Natural killer cell (primary cell): ENCODE measurements around the gene MYL1. TPM values are rescaled to one million over a fixed set of nuclear protein-coding genes. Genes with fewer than 3 reads are reported as not detected.

Experiments used
- ATAC-seq, 3 donors: fragments of 150-1000 bp in 2 of 3; fragments of 200-7000 bp in 1 of 3; cut with Tn5 transposase; 1 replicate in 1 of 3; 2 replicates in 2 of 3; pipeline ENCODE4 v1.10.0; 2021; ENCODE audit warnings: mild to moderate bottlenecking in 2 of 3, moderate library complexity in 2 of 3
- DNase-seq, 2 donors: peaks; one replicate each; pipeline versions ENCODE4 v3.0.0 to v3.0.0-alpha.2; 2013 to 2021; ENCODE audit warnings: mixed read lengths in 1 of 2
- H3K27ac ChIP-seq: one replicate; pipeline ENCODE4 v1.5.1; 2013; ENCODE audit warnings: mild to moderate bottlenecking, low read length
- H3K27me3 ChIP-seq: one replicate; pipeline ENCODE4 v1.6.1; 2013; ENCODE audit warnings: low read length; ENCODE audit not compliant: control insufficient read depth, insufficient read depth
- H3K36me3 ChIP-seq: one replicate; pipeline ENCODE4 v1.6.1; 2013; ENCODE audit warnings: low read length; ENCODE audit not compliant: control insufficient read depth, insufficient read depth
- H3K4me1 ChIP-seq: one replicate; pipeline ENCODE4 v1.6.1; 2013; ENCODE audit warnings: low read length; ENCODE audit not compliant: control insufficient read depth, insufficient read depth
- H3K4me3 ChIP-seq: one replicate; pipeline ENCODE4 v1.5.1; 2013; ENCODE audit warnings: low read length
- H3K9me3 ChIP-seq: one replicate; pipeline ENCODE4 v1.6.1; 2013; ENCODE audit warnings: low read length; ENCODE audit not compliant: control insufficient read depth, insufficient read depth
- H3K27ac Mint-ChIP-seq, 2 donors: one replicate each; pipeline ENCODE4 v1.8.0; 2022; ENCODE audit warnings: mild to moderate bottlenecking in 2 of 2, mixed read lengths in 2 of 2, moderate library complexity in 1 of 2
- H3K27me3 Mint-ChIP-seq, 2 donors: one replicate each; pipeline ENCODE4 v1.8.0; 2022; ENCODE audit warnings: low read depth in 2 of 2, mixed read lengths in 2 of 2
- H3K36me3 Mint-ChIP-seq: one replicate; pipeline ENCODE4 v1.8.0; 2022; ENCODE audit warnings: mixed read lengths
- H3K4me1 Mint-ChIP-seq, 2 donors: one replicate each; pipeline ENCODE4 v1.8.0; 2022; ENCODE audit warnings: mixed read lengths in 2 of 2
- H3K4me3 Mint-ChIP-seq: one replicate; pipeline ENCODE4 v1.8.0; 2022; ENCODE audit warnings: mild to moderate bottlenecking, moderate library complexity, mixed read lengths
- H3K9me3 Mint-ChIP-seq, 2 donors: one replicate each; pipeline ENCODE4 v1.8.0; 2022; ENCODE audit warnings: mixed read lengths in 2 of 2
- CTCF ChIP-seq: fragments of 200-600 bp; IDR thresholded peaks from one replicate; pipeline ENCODE4 v1.8.0; 2022; ENCODE audit warnings: antibody characterized with exemption
- WGBS: methylation state at CpG from one replicate; pipeline ENCODE4 v1.1.7; 2013; ENCODE audit warnings: missing lambda C conversion rate; ENCODE audit not compliant: insufficient coverage; 5-methylcytosine and 5-hydroxymethylcytosine counted together
- intact Hi-C: fragments of 100-400 bp; cut with micrococcal nuclease; formaldehyde crosslinking; loops from one replicate; pipeline ENCODE4 v1.14.2; 2022
- total RNA-seq, 4 donors: library from RNA; stranded (reverse); fragments of 120-200 nt in 1 of 4; gene quantifications; one replicate each; pipeline versions ENCODE4 v1.2.3 to v1.2.4, GENCODE V29; 2013 to 2022

Gene MYL1
- total RNA-seq, 3 donors from 2014 or later (not counting 1 experiment from before 2014, with no cell fraction given) = not detected

GRCh38 chr2:210259687-210260086 is 55.3 kb downstream of the MYL1 start:
- no peaks in the 10 kb centered on the region for H3K36me3 ChIP-seq
- H3K4me1 ChIP-seq = no peaks in the 10 kb centered on the region
- ATAC-seq (no peak), DNase-seq (no peak)
- no peak overlapping the region for H3K4me3 ChIP-seq
- no peak for TF ChIP-seq CTCF
- no peaks in the 10 kb centered on the region for H3K27me3 ChIP-seq
- Mint-ChIP-seq H3K4me1 (no peaks in the 10 kb centered on the region), H3K27me3 (no peaks in the 10 kb centered on the region), H3K4me3 (no peak overlapping the region), H3K9me3 (no peaks in the 10 kb centered on the region), H3K36me3 (no peaks in the 10 kb centered on the region), H3K27ac (no peak overlapping the region)
- intact Hi-C loops = no loop called here
- H3K27ac ChIP-seq = no peak overlapping the region
- H3K9me3 ChIP-seq = peaks cover 2% of the 10 kb centered on the region

DNA sequence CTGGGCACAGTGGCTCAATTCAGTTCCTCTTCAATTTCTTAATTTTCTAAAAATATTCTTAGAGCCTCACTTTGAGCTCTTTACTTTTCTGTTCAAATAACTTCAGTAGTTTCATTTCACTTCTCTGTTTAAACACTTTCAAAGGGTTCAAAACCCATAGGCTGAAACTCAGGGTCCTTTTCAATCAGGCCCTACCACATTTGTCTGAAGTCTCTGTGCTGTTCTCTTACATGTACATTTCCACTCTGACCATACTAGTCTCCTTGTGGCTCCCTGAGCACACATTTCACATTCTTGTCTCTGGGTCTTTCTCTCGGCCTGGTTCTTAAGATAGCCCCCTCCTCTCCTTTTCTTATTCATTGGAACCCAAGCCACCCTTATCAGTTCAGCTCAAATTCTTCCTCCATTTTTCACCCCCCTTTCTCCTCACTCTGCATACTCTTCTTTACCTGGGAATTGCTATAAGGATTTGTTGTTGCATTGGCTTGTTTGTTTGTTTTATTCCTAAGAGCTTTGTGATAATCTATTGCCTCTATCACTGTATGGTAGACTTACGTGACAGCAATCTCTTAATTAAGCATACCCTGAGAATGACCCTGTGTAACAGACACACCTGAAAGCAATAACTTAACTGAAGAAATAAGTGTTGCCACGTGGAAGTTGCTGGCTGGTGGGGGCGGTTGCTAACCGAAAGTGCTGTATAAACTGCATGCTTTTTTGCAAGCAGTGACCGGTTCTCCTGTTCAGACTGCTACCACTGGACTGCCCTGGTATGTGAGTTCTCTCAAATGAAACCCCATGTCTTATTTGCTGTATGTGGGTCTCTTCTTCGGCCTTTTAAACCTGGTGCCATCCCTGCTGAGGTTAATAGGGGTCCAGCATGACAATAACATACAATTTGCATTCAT is 62.0 kb downstream of the MYL1 start:
- Mint-ChIP-seq H3K36me3 (no peaks in the 10 kb centered on the region), H3K27me3 (no peaks in the 10 kb centered on the region), H3K9me3 (no peaks in the 10 kb centered on the region), H3K4me1 (no peaks in the 10 kb centered on the region), H3K27ac (no peak overlapping the region), H3K4me3 (no peak overlapping the region)
- intact Hi-C loops = no loop called here
- ATAC-seq (no peak), DNase-seq (no peak)
- no peaks in the 10 kb centered on the region for H3K4me1 ChIP-seq
- H3K27ac ChIP-seq = no peak overlapping the region
- H3K27me3 ChIP-seq = no peaks in the 10 kb centered on the region
- no peak overlapping the region for H3K4me3 ChIP-seq
- TF ChIP-seq CTCF = no peak
- H3K36me3 ChIP-seq = no peaks in the 10 kb centered on the region
- H3K9me3 ChIP-seq = no peaks in the 10 kb centered on the region
- WGBS = 80% methylated on average over 7 of the region's 7 CpGs

DNA sequence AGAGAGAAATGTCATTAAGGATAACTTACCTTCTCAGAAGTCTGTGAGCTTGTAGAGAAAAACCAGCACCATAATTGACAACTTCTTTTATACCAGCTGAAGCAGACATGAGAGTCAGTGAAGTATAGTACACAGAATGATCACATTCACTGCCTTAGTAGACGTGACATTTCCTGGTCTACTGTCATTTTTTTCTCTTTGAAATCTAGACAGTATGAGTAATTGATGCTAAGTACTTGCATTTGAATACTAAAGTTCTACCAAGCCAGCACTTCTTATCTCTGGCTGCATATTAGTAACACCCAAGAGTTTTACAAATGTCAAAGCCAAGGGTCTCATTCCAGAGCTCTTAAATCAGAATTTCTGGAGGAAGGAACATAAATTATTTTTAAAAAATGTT is 64.4 kb downstream of the MYL1 start:
- Histone ChIP-seq H3K9me3 (no peaks in the 10 kb centered on the region), H3K27ac (no peak overlapping the region), H3K4me1 (no peaks in the 10 kb centered on the region), H3K36me3 (no peaks in the 10 kb centered on the region), H3K27me3 (no peaks in the 10 kb centered on the region), H3K4me3 (no peak overlapping the region)
- H3K9me3 Mint-ChIP-seq = no peaks in the 10 kb centered on the region
- no peaks in the 10 kb centered on the region for H3K4me1 Mint-ChIP-seq
- intact Hi-C loops = no loop called here
- DNase-seq = no peak
- H3K27me3 Mint-ChIP-seq = peaks cover 0 to 6% of the 10 kb centered on the region in 2 donors
- no peaks in the 10 kb centered on the region for H3K36me3 Mint-ChIP-seq
- no peak for ATAC-seq
- no peak for TF ChIP-seq CTCF
- H3K27ac Mint-ChIP-seq = no peak overlapping the region
- WGBS = 67% methylated on average over 1 of the region's 1 CpG
- no peak overlapping the region for H3K4me3 Mint-ChIP-seq

Other genes with a start within 250 kb of the MYL1 start
- gene KANSL1L, start 143.8 kb downstream of the MYL1 start, total RNA-seq = 10 to 100 TPM in 1 of 3 donors, 1 to 10 TPM in 2; 7.6 to 11.2 (median 9.5) TPM
- gene ACADL, start 89.7 kb downstream of the MYL1 start, total RNA-seq = not detected
- gene LANCL1, start 161.6 kb upstream of the MYL1 start, total RNA-seq = 10 to 100 TPM; 21.0 to 27.0 (median 24.4) TPM
- gene CPS1, start 241.4 kb upstream of the MYL1 start, total RNA-seq = 1 to 10 TPM in 1 of 3 donors, not detected in 2; 1.3 TPM